ENCODE data around the gene NXT1. TPM values are rescaled to one million over a fixed set of nuclear protein-coding genes. Genes with fewer than 3 reads are reported as not detected.

NXT1 gene
- total and polyA plus RNA-seq, 2 of the 4 experiments (the other 2 are of a cell fraction) = 23.6 to 25.5 TPM

- ATAC-seq (ENCODE audit: low read depth) (no peak), DNase-seq (no peak)
- peaks cover 2% of the 10 kb centered on the region; the same call in 1 of the 2 replicates for H3K4me1 ChIP-seq (ENCODE audit: control insufficient read depth, insufficient read depth, low read length)
- H3K4ac ChIP-seq (ENCODE audit: low read depth, low read length) = no peak overlapping the region
- H3K79me1 ChIP-seq (ENCODE audit: low read depth in 1 of 2, low read length in 2 of 2) = peaks cover 0 to 2% of the 10 kb centered on the region in 2 experiments; a peak in 2 of 4 replicates
- no peak overlapping the region for H3K56ac ChIP-seq (ENCODE audit: extremely low read depth, insufficient read depth, low read length)
- H4K91ac ChIP-seq (ENCODE audit: insufficient read depth, low read depth, low read length) = no peak overlapping the region
- H4K8ac ChIP-seq (ENCODE audit: low read depth in 2 of 2, low read length in 2 of 2) = no peak overlapping the region
- no peak overlapping the region for H3K14ac ChIP-seq (replicated peaks; ENCODE audit: low read depth, low read length)
- in situ Hi-C loops (cut with MboI; ENCODE audit: low sequenced_read_pairs) = loop anchor here (10.0 to 25.0 kb wide), 2 partner anchors 291 to 1009 kb away; no protein-coding TSS in a partner anchor
- H3K23ac ChIP-seq (ENCODE audit: low read depth, low read length) = no peak overlapping the region
- H2BK5ac ChIP-seq (ENCODE audit: low read depth, low read length, poor library complexity, severe bottlenecking) = no peak overlapping the region
- H2AK9ac ChIP-seq (replicated peaks; ENCODE audit: low read depth, low read length, poor library complexity) = no peak overlapping the region
- TF ChIP-seq CEBPB (IDR thresholded peaks at IDR 0.05; ENCODE audit: low read depth, low read length) = no peak
- TF ChIP-seq MAFK (IDR thresholded peaks at IDR 0.05; ENCODE audit: low read depth, low read length) = no peak
- no peak for TF ChIP-seq RAD21 (IDR thresholded peaks at IDR 0.05; ENCODE audit: low read length)
- no peak for TF ChIP-seq FOS (IDR thresholded peaks at IDR 0.05; ENCODE audit: low read depth, low read length)
- TF ChIP-seq CHD1 (IDR thresholded peaks at IDR 0.05; ENCODE audit: low read depth, low read length) = no peak
- TF ChIP-seq ELK1 (IDR thresholded peaks at IDR 0.05; ENCODE audit: borderline replicate concordance, low read depth, low read length) = no peak
- no peak for TF ChIP-seq RFX5 (IDR thresholded peaks at IDR 0.05; ENCODE audit: low read depth, low read length)
- TF ChIP-seq SMC3 (IDR thresholded peaks at IDR 0.05; ENCODE audit: low read depth, low read length) = no peak
- no peak for TF ChIP-seq BHLHE40 (IDR thresholded peaks at IDR 0.05; ENCODE audit: low read depth, low read length)
- TF ChIP-seq NFE2L2 (IDR thresholded peaks at IDR 0.05; ENCODE audit: low read depth, low read length) = no peak
- no peak for TF ChIP-seq MXI1 (IDR thresholded peaks at IDR 0.05; ENCODE audit: borderline replicate concordance, low read depth, low read length)
- no peak for TF ChIP-seq RCOR1 (IDR thresholded peaks at IDR 0.05; ENCODE audit: insufficient replicate concordance, low read length)
- TF ChIP-seq MAZ (IDR thresholded peaks at IDR 0.05; ENCODE audit: borderline replicate concordance, low read depth, low read length) = no peak
- no peak for TF ChIP-seq USF2 (IDR thresholded peaks at IDR 0.05; ENCODE audit: low read depth, low read length)
- TF ChIP-seq CTCF (conservative IDR thresholded peaks at IDR 0.05; ENCODE audit: low read depth, low read length) = no peak
- no peak for TF ChIP-seq POLR2A (IDR thresholded peaks at IDR 0.05; ENCODE audit: low read depth, low read length)
- no peak overlapping the region for H3K4me2 ChIP-seq (ENCODE audit: low read depth, low read length)
- ChIA-PET POLR2A (ENCODE audit: unreplicated experiment) (no interaction called here), CTCF (no interaction called here)
- no peak overlapping the region for H3K27ac ChIP-seq (ENCODE audit: insufficient read depth, low read length)
- peaks cover 9% of the 10 kb centered on the region for H3K27me3 ChIP-seq (ENCODE audit: control insufficient read depth, insufficient read depth, low read length)
- no peak overlapping the region for H3K9ac ChIP-seq (ENCODE audit: low read depth, low read length)
- H2AFZ ChIP-seq (replicated peaks; ENCODE audit: low read length, poor library complexity) = no peak overlapping the region
- no peak overlapping the region for H2BK15ac ChIP-seq (ENCODE audit: low read depth, low read length)
- no TSS peak for BruUV-seq (replicated peaks)
- H3K18ac ChIP-seq (ENCODE audit: low read depth, low read length) = no peak overlapping the region
- no peak overlapping the region for H4K5ac ChIP-seq (ENCODE audit: low read depth, low read length)
- H2AK5ac ChIP-seq (ENCODE audit: low read depth, low read length) = no peak overlapping the region
- no peaks in the 10 kb centered on the region for H3K9me3 ChIP-seq (ENCODE audit: control insufficient read depth, insufficient read depth, low read length)
- no peaks in the 10 kb centered on the region for H3K36me3 ChIP-seq (ENCODE audit: control insufficient read depth, insufficient read depth, low read length)
- no peak overlapping the region for H2BK120ac ChIP-seq (ENCODE audit: low read depth, low read length)
- WGBS, 2 experiments (ENCODE audit: extremely low coverage in 2 of 2, insufficient read length in 1 of 2) = no CpG with 5 or more reads among the region's 4 CpGs
- intact Hi-C loops (cut with micrococcal nuclease) = no loop called here
- no peak overlapping the region for H2BK20ac ChIP-seq (ENCODE audit: low read depth, low read length)
- dilution Hi-C loops (cut with HindIII; ENCODE audit: low sequenced_read_pairs, unreplicated experiment) = no loop called here
- 0 out of 2 replicates have a peak, but pooled peaks cover under 1% of the 10 kb centered on the region for H4K20me1 ChIP-seq (ENCODE audit: insufficient read depth, low read length)
- no peak overlapping the region for H3K4me3 ChIP-seq (ENCODE audit: insufficient read depth, low read depth, low read length)
- H3K9me1 ChIP-seq (ENCODE audit: insufficient read depth, low read length) = no peaks in the 10 kb centered on the region
Measured at GRCh38 chr20:23346002-23346401, 4.6 kb upstream of the NXT1 start.

Measured in IMR-90 (cell line).